Esophagus muscularis mucosa (tissue), 4 donors: ENCODE results near the gene C1QTNF1. TPM values are rescaled to one million over a fixed set of nuclear protein-coding genes. Genes with fewer than 3 reads are reported as not detected.

ENCODE experiments used
- DNase-seq: peaks from one replicate; pipeline ENCODE4 v3.0.0-alpha.2; 2017; ENCODE audit errors: extremely low spot score
- H3K27ac ChIP-seq, 4 donors: fragments of 200-600 bp; sonication (generic); replicated peaks in 1 of 4; 1 replicate in 3 of 4; 2 replicates in 1 of 4; pipeline ENCODE4 v1.5.1; 2016 to 2019; ENCODE audit warnings: mild to moderate bottlenecking in 1 of 4
- H3K27me3 ChIP-seq, 4 donors: fragments of 200-600 bp; sonication (generic); one replicate each; pipeline versions ENCODE4 v1.5.1 to v1.6.0; 2016 to 2019
- H3K36me3 ChIP-seq, 4 donors: fragments of 200-600 bp; sonication (generic); one replicate each; pipeline ENCODE4 v1.5.1; 2016 to 2019
- H3K4me1 ChIP-seq, 4 donors: fragments of 200-600 bp; sonication (generic); one replicate each; pipeline ENCODE4 v1.5.1; 2016 to 2019
- H3K4me3 ChIP-seq, 4 donors: fragments of 200-600 bp; sonication (generic); 1 replicate in 2 of 4; 2 replicates in 2 of 4; pipeline ENCODE4 v1.5.1; 2016 to 2019; ENCODE audit warnings: mild to moderate bottlenecking in 4 of 4, moderate library complexity in 1 of 4
- H3K9me3 ChIP-seq, 4 donors: fragments of 200-600 bp; sonication (generic); 1 replicate in 3 of 4; 2 replicates in 1 of 4; pipeline ENCODE4 v1.5.1; 2016 to 2019
- CTCF ChIP-seq, 3 experiments: fragments of 200-600 bp in 2 of 3; fragments of 450-650 bp in 1 of 3; sonication (generic) in 2 of 3; IDR thresholded peaks; one replicate each; pipeline ENCODE4 v1.5.1; 2017 to 2019; ENCODE audit warnings: antibody characterized with exemption in 3 of 3, mild to moderate bottlenecking in 2 of 3, moderate library complexity in 1 of 3
- EP300 ChIP-seq: sonication (generic); formaldehyde crosslinking; IDR thresholded peaks from one replicate; pipeline ENCODE4 v1.6.1; 2017; ENCODE audit warnings: antibody characterized with exemption
- POLR2A ChIP-seq: fragments of 450-650 bp; IDR thresholded peaks from one replicate; pipeline ENCODE4 v1.6.1; 2017; ENCODE audit warnings: antibody characterized with exemption, moderate library complexity, mild to moderate bottlenecking, low read depth
- POLR2AphosphoS5 ChIP-seq, 2 donors: sonication (generic); formaldehyde crosslinking; IDR thresholded peaks; one replicate each; pipeline ENCODE4 v1.6.1; 2017; ENCODE audit warnings: antibody characterized with exemption in 2 of 2
- WGBS: methylation state at CpG from one replicate; pipeline ENCODE4 v1.1.5; 2018; 5-methylcytosine and 5-hydroxymethylcytosine counted together
- intact Hi-C: fragments of 100-400 bp; cut with DNase I; formaldehyde crosslinking; loops from one replicate; pipeline ENCODE4 v1.15.1; 2023
- total RNA-seq, 4 donors: library from RNA; depleted of rRNA; stranded (reverse); fragments of >200 nt; gene quantifications; one replicate each; pipeline versions ENCODE4 v1.1.0 to v1.2.1, GENCODE V29; 2016

The C1QTNF1 gene
- total RNA-seq, 4 donors from 2014 or later, result 31.1 to 115 (median 70.4) TPM

GRCh38 chr17:79024901-79025737 is 1.1 kb downstream of the C1QTNF1 start:
- Histone ChIP-seq H3K36me3 (peaks cover 0 to 3% (median 0%) of the 10 kb centered on the region in 4 donors), H3K9me3 (no peaks in the 10 kb centered on the region), H3K4me1 (peaks cover 78 to 88% (median 80%) of the 10 kb centered on the region in 4 donors), H3K27me3 (peaks cover 0 to 6% (median 0%) of the 10 kb centered on the region in 4 donors), H3K27ac (peak overlapping the region; percentile 75 to 88 (median 78)), H3K4me3 (peak overlapping the region; percentile 72 to 82 (median 79))
- intact Hi-C loops, result no loop called here
- no peak for DNase-seq
- 54% methylated on average over 22 of the region's 31 CpGs for WGBS
- peak; percentile 66 to 69 for TF ChIP-seq POLR2AphosphoS5 (IDR thresholded peaks at IDR 0.05)
- no peak for TF ChIP-seq CTCF (IDR thresholded peaks at IDR 0.05)

- no peak for DNase-seq
- Histone ChIP-seq H3K9me3 (no peaks in the 10 kb centered on the region), H3K27ac (peak overlapping the region; percentile 75 to 88 (median 78)), H3K4me3 (peak overlapping the region; percentile 16 to 79 (median 34)), H3K27me3 (peaks cover 0 to 6% (median 0%) of the 10 kb centered on the region in 4 donors), H3K36me3 (peaks cover 0 to 3% (median 0%) of the 10 kb centered on the region in 4 donors), H3K4me1 (peaks cover 63 to 73% (median 66%) of the 10 kb centered on the region in 4 donors)
- TF ChIP-seq POLR2A (no peak), EP300 (peak; percentile 45), POLR2AphosphoS5 (IDR thresholded peaks at IDR 0.05) (peak; percentile 63 to 75), CTCF (IDR thresholded peaks at IDR 0.05) (no peak)
- WGBS, result 66% methylated on average over 11 of the region's 16 CpGs
- intact Hi-C loops, result no loop called here
These were observed 2.7 kb downstream of the C1QTNF1 start for GRCh38 chr17:79026376-79027273.

GRCh38 chr17:79027274-79027924 is 3.4 kb downstream of the C1QTNF1 start:
- WGBS, result 46% methylated on average over 7 of the region's 10 CpGs
- Histone ChIP-seq H3K4me3 (peak overlapping the region; percentile 9 to 79 (median 34)), H3K9me3 (no peaks in the 10 kb centered on the region), H3K36me3 (peaks cover 0 to 3% (median 0%) of the 10 kb centered on the region in 4 donors), H3K4me1 (peaks cover 55 to 74% (median 64%) of the 10 kb centered on the region in 4 donors), H3K27ac (peak overlapping the region; percentile 75 to 88 (median 78)), H3K27me3 (peaks cover 0 to 6% (median 0%) of the 10 kb centered on the region in 4 donors)
- intact Hi-C loops, result no loop called here
- no peak for DNase-seq
- TF ChIP-seq POLR2AphosphoS5 (IDR thresholded peaks at IDR 0.05) (no peak), CTCF (IDR thresholded peaks at IDR 0.05) (no peak), EP300 (no peak)

GRCh38 chr17:79027925-79028491 is 4.0 kb downstream of the C1QTNF1 start:
- TF ChIP-seq CTCF (IDR thresholded peaks at IDR 0.05) (no peak), EP300 (no peak), POLR2AphosphoS5 (IDR thresholded peaks at IDR 0.05) (no peak), POLR2A (no peak)
- H3K9me3 ChIP-seq, result no peaks in the 10 kb centered on the region
- DNase-seq, result no peak
- 19% methylated on average over 16 of the region's 16 CpGs for WGBS
- H3K4me1 ChIP-seq, result peaks cover 51 to 75% (median 62%) of the 10 kb centered on the region in 4 donors
- peaks cover 0 to 3% (median 0%) of the 10 kb centered on the region in 4 donors for H3K36me3 ChIP-seq
- H3K4me3 ChIP-seq, result peak overlapping the region; percentile 9 to 79 (median 34)
- H3K27me3 ChIP-seq, result peaks cover 0 to 6% (median 0%) of the 10 kb centered on the region in 4 donors
- H3K27ac ChIP-seq, result peak overlapping the region; percentile 75 to 88 (median 78)
- intact Hi-C loops, result no loop called here
